ENCODE data around the gene BMAL1. TPM values are rescaled to one million over a fixed set of nuclear protein-coding genes. Genes with fewer than 3 reads are reported as not detected.

BMAL1 gene
- total and polyA plus RNA-seq, 10 donors, result 6.5 to 58.4 (median 36.4) TPM

GRCh38 chr11:13368041-13368446 lies 90.5 kb downstream of the BMAL1 start:
- intact Hi-C loops (cut with DNase I; ENCODE audit: low total_unique reads), result no loop called here
- H3K27me3 ChIP-seq (replicated peaks in 1 of 7), result no peaks in the 10 kb centered on the region
- no peaks in the 10 kb centered on the region for H3K9me3 ChIP-seq
- TF ChIP-seq, protein P1, sequence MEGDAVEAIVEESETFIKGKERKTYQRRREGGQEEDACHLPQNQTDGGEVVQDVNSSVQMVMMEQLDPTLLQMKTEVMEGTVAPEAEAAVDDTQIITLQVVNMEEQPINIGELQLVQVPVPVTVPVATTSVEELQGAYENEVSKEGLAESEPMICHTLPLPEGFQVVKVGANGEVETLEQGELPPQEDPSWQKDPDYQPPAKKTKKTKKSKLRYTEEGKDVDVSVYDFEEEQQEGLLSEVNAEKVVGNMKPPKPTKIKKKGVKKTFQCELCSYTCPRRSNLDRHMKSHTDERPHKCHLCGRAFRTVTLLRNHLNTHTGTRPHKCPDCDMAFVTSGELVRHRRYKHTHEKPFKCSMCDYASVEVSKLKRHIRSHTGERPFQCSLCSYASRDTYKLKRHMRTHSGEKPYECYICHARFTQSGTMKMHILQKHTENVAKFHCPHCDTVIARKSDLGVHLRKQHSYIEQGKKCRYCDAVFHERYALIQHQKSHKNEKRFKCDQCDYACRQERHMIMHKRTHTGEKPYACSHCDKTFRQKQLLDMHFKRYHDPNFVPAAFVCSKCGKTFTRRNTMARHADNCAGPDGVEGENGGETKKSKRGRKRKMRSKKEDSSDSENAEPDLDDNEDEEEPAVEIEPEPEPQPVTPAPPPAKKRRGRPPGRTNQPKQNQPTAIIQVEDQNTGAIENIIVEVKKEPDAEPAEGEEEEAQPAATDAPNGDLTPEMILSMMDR (IDR thresholded peaks at IDR 0.05 in 8 of 11, conservative IDR thresholded peaks at IDR 0.05 in 3 of 11), result no peak
- no peak for TF ChIP-seq POLR2AphosphoS5 (IDR thresholded peaks at IDR 0.05)
- TF ChIP-seq POLR2A (IDR thresholded peaks at IDR 0.05), result no peak
- no peak for DNase-seq
- H3K27ac ChIP-seq, result no peak overlapping the region
- H3K36me3 ChIP-seq, result peaks cover 0 to 100% (median 91%) of the 10 kb centered on the region in 6 donors
- no peak overlapping the region for H3K4me3 ChIP-seq
- no peaks in the 10 kb centered on the region for H3K4me1 ChIP-seq
- 82 to 90% (median 83%) methylated on average over 5 of the region's 5 CpGs for WGBS, 5 donors

- Histone ChIP-seq H3K27ac (no peak overlapping the region), H3K27me3 (replicated peaks in 1 of 7) (no peaks in the 10 kb centered on the region), H3K4me3 (no peak overlapping the region), H3K36me3 (peaks cover 0 to 100% (median 92%) of the 10 kb centered on the region in 6 donors), H3K9me3 (no peaks in the 10 kb centered on the region), H3K4me1 (peaks cover 0 to 11% (median 0%) of the 10 kb centered on the region in 6 donors)
- intact Hi-C loops (cut with DNase I; ENCODE audit: low total_unique reads), result no loop called here
- WGBS, 5 donors, result 73 to 98% (median 95%) methylated on average over 2 of the region's 2 CpGs
- TF ChIP-seq POLR2A (IDR thresholded peaks at IDR 0.05) (no peak), POLR2AphosphoS5 (IDR thresholded peaks at IDR 0.05) (no peak)
- TF ChIP-seq, protein P1 (IDR thresholded peaks at IDR 0.05 in 8 of 11, conservative IDR thresholded peaks at IDR 0.05 in 3 of 11), result no peak
- DNase-seq, result no peak
These were observed 95.6 kb downstream of the BMAL1 start for GRCh38 chr11:13373216-13373615.

- no peak for DNase-seq
- H3K36me3 ChIP-seq, result peaks cover 0 to 100% (median 94%) of the 10 kb centered on the region in 6 donors
- intact Hi-C loops (cut with DNase I; ENCODE audit: low total_unique reads), result no loop called here
These were observed 98.2 kb downstream of the BMAL1 start for GRCh38 chr11:13375798-13376197.

DNA sequence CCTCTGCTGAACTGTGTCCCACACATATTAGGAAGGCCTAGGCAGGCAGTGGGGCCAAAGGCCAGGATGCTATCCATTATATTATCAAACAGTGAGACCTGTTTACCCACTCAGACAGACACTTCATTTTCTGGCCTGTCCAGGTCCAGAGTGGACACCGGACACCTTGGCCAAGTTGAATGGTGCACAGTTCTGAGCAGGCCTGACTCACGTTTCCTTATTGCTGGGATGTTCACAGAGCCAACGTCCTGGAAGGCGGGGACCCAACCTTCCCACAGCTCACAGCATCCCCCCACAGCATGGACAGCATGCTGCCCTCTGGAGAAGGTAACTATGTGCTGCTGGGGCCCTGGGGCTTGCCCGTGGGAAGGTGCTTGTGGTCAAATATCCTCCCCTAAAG lies 98.8 kb downstream of the BMAL1 start:
- no peak for DNase-seq
- no peaks in the 10 kb centered on the region for H3K27me3 ChIP-seq (replicated peaks in 1 of 7)
- H3K4me1 ChIP-seq, result peaks cover 0 to 11% (median 0%) of the 10 kb centered on the region in 6 donors
- WGBS, 5 donors, result 82 to 90% (median 85%) methylated on average over 4 to 5 of the region's 5 CpGs
- H3K4me3 ChIP-seq, result no peak overlapping the region
- H3K9me3 ChIP-seq, result no peaks in the 10 kb centered on the region
- H3K36me3 ChIP-seq, result peaks cover 0 to 100% (median 93%) of the 10 kb centered on the region in 6 donors
- intact Hi-C loops (cut with DNase I; ENCODE audit: low total_unique reads), result no loop called here
- no peak overlapping the region for H3K27ac ChIP-seq
- no peak for TF ChIP-seq POLR2A (IDR thresholded peaks at IDR 0.05)

More at GRCh38 chr11:13375798-13376197, 98.2 kb downstream of the BMAL1 start:
- Histone ChIP-seq H3K9me3 (no peaks in the 10 kb centered on the region), H3K4me1 (peaks cover 0 to 11% (median 0%) of the 10 kb centered on the region in 6 donors), H3K27ac (peak overlapping the region in 1 of 8 donors; percentile 16), H3K4me3 (no peak overlapping the region), H3K27me3 (replicated peaks in 1 of 7) (no peaks in the 10 kb centered on the region)
- TF ChIP-seq POLR2A (IDR thresholded peaks at IDR 0.05) (no peak), POLR2AphosphoS5 (IDR thresholded peaks at IDR 0.05) (no peak)
- TF ChIP-seq, protein P1 (IDR thresholded peaks at IDR 0.05 in 8 of 11, conservative IDR thresholded peaks at IDR 0.05 in 3 of 11), result no peak

DNA sequence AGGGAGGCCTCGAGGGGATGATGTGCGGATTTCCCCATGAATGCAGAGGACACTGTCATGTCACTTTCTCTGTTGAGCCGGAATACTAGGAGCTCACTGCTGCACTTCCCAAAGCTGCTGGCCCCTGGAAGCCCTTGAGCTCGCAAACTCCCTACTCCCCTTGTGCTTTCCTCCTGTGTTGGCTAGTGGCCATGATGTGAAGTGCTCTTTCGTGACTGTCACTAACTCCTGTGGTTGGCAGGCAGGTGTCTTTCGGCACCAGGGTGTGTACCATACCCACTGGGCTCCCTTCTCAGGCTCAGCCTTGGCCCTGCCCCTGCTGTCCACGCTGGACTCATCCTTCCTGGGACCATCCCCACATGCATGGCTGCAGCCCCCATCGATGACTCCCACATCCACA lies 99.2 kb downstream of the BMAL1 start:
- no peak for DNase-seq
- H3K27me3 ChIP-seq (replicated peaks in 1 of 7), result no peaks in the 10 kb centered on the region
- no peaks in the 10 kb centered on the region for H3K9me3 ChIP-seq
- intact Hi-C loops (cut with DNase I; ENCODE audit: low total_unique reads), result no loop called here
- peaks cover 0 to 100% (median 93%) of the 10 kb centered on the region in 6 donors for H3K36me3 ChIP-seq
- no peak overlapping the region for H3K27ac ChIP-seq
- H3K4me1 ChIP-seq, result peaks cover 0 to 11% (median 0%) of the 10 kb centered on the region in 6 donors
- WGBS, 5 donors, result 92 to 97% (median 95%) methylated on average over 8 of the region's 8 CpGs
- peak in 1 of 3 donors; percentile 20 for TF ChIP-seq POLR2AphosphoS5 (IDR thresholded peaks at IDR 0.05)
- TF ChIP-seq, protein P1 (IDR thresholded peaks at IDR 0.05 in 8 of 11, conservative IDR thresholded peaks at IDR 0.05 in 3 of 11), result no peak
- no peak overlapping the region for H3K4me3 ChIP-seq
